NCI-H2029 (cell line): ENCODE results near the gene HLA-DOB.
A peak's percentile ranks its signal among the peaks of the same experiment; 100 is the strongest.

Experiments
- DNase-seq: peaks from one replicate; lab custom pipeline; 2025; lab: John Stamatoyannopoulos, UW

HLA-DOB gene

DNA sequence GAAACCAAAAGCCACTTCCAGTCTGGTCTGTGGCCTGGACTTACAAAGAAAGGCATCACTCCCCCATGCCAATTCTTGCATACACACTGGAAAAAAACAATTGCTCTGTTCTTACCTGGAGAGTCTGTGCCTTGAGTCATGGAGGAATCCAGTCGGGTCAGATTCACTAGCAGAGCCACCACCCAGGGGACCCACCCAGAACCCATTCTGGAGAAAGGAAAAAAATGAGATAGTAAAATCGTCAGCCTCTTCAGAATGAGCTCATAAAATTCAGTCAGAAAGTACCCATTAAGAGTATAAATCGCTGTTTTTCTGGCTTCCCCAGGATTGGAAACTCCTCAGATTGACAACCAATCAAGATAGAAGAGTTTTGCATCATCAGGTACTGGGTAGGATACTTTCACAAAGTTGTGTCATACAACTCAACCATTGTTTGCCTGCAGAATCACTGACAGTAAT, at the start of gene HLA-DOB:
Gene HLA-DOB, minus strand, starts transcription at position 257 of the 459 bp plus-strand sequence. Its CDS starts 51 bp downstream, at position 206.
- no peak for DNase-seq

- no peak for DNase-seq
These were observed 49.1 kb upstream of the HLA-DOB start for GRCh38 chr6:32865724-32866443.

DNA sequence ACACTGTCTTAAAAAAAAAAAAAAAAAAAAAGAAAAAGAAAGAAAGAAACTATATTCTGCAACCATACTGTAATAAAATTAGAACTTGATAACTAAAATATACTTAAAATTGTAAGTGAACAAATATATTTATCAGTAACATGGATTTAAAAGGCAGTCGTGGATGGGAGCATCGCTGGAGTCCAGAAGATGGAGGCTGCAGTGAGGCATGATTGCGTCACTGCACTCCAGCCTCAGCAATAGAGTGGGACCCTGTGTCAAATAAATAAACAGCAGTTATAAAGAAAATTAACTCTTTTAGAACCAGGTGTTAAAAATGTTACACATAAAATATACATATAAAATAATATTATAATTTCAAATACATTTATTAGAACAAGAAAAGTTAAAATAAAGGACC, 45.9 kb upstream of the HLA-DOB start:
- DNase-seq = no peak

DNA sequence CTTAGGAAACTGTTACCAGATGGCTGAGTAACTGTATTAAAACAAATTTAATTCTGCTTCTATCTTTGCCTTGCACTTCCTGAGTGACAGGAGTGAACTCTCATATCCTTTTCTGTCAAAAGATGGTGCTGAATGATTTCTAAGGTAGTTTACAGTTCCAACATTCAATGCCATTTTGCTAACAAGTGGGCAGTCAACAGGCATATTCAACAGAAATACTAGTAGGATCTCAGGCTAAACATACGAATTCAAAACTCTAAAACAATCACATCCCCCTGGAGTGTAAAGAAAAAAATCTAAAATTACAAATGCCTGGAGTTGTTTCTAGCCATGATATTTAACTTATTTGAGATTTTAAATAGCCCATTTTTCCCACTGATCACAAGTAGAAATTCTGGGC, 43.9 kb upstream of the HLA-DOB start:
- no peak for DNase-seq

GRCh38 chr6:32858194-32858593, 41.4 kb upstream of the HLA-DOB start:
- no peak for DNase-seq

- no peak for DNase-seq
These were observed 40.5 kb upstream of the HLA-DOB start for GRCh38 chr6:32857156-32857891.

GRCh38 chr6:32855467-32856174, 38.8 kb upstream of the HLA-DOB start:
- no peak for DNase-seq

- peak; percentile 18 for DNase-seq
These were observed 37.8 kb upstream of the HLA-DOB start for GRCh38 chr6:32854376-32855178.

GRCh38 chr6:32853541-32854375, 37.0 kb upstream of the HLA-DOB start, which contains the start of the genes PSMB9 and TAP1:
PSMB9 (plus strand) TSS chr6:32854192; CDS start chr6:32854230, 38 bp downstream.
TAP1 (minus strand) TSS chr6:32853704; CDS start chr6:32853636, 68 bp downstream.
- DNase-seq = peak; percentile 83

DNA sequence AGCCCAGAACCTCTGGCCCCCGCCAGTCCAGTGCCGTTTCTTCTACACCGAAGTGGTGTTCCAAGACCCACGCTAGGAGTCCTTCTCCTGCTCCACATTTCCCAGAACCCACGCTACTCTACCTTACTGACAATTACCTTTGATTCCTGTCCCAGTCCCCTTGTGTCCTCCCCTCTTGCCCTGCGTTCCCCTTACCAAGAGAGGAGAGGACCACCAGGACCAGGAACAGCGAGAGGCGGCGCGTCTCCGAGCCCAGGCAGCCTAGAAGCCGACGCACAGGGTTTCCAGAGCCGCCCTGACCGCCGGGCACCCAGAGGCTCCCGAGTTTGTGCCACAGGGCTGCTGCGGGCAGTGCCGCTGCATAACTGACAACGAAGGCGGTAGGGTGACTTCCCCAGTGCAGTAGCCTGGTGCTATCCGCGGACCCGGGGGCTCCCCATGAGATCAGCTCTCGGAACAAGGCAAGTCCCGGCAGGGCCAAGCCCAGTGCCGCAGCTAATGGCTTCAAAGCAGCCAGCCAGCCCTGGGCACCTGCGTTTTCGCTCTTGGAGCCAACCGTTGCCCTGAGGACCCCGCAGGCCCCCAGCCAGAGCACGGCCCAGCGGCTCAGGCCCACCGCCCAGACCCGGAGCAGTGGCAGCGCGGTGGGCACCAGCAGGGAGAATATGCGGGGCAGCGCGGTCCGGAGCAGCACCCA, 36.2 kb upstream of the HLA-DOB start:
- DNase-seq = peak; percentile 20

DNA sequence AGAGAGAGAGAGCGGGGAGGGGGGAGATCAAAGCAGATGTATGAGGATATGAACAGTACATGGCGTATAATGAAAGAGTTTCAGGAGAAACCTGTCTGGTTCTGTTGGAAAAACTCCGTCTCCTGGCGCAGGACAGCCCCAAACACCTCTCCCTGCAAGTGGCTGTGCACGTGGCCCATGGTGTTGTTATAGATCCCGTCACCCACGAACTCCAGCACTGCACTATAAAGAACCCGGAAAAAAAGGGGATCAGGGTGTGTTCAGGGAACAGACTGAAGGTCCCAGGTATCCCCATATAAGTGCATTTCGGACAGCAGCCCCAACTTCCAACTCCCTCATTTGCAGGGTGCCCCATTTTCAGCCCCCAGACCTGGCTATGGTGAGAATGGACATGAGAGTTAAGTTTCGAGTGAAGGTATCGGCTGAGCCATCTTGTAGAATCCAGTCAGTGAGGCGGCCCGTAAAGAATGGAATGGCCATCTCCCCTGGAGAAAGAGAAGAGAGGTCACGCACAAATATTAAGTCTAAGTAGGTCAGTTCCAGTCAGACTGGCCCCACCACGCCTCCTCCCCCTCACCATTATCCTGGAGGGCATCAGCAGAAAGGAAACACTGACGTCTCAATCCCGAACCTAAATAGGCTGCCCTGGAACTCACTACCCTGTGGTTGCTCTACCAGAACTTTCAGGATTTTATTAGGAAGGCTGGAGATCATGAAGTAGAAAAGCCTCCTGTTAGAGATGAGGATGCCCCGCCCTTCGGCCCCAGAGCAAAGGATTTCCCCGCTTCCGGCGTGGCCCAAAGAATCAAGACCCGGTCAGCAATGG, 35.4 kb upstream of the HLA-DOB start:
- no peak for DNase-seq

DNA sequence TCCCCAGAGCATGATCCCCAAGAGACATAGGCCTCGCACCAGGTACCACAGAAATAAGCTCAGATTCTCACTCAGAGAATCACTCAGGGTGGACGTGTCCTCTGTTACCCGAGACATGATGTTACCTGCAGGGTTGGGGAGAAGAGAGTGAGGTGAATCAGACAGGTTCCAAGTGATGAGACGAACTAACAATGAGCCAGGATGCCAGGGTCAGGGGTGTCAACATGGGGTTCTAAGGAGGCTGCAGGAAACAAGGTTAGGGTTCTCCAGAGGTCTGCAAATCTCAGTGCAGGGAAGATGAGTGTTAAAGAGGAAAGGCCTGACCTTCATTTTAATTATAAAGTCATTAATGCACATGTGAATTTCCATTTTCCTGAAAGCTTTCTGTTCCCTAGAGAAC, 34.2 kb upstream of the HLA-DOB start:
- no peak for DNase-seq

GRCh38 chr6:32849126-32849525, 32.3 kb upstream of the HLA-DOB start:
- DNase-seq = no peak

GRCh38 chr6:32847795-32848194, 31.0 kb upstream of the HLA-DOB start:
- DNase-seq = no peak

GRCh38 chr6:32847004-32847403, 30.2 kb upstream of the HLA-DOB start:
- DNase-seq = no peak

DNA sequence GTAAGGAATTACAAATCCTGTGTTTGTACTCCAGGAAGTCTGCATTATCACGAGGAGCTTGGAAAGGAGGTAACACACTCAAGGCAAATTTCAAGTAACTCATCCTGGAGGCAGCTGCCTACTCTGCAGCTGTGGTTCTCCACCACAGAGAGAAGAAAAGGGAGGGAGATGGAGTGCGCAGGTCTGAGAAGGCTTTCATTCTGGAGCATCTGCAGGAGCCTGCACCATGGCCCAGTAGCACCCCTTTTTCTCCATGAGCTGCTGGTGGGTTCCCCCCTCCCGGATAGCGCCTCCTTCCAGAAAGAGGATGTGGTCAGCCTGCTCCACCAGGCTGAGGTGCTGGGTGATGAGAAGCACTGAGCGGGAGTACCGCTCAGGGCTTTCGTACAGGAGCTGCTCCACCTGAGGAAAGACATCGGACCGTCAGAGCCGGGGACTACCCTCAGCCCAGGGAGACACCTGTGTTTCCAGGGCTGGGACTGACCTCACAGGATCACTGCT, 28.6 kb upstream of the HLA-DOB start:
- DNase-seq = no peak

DNA sequence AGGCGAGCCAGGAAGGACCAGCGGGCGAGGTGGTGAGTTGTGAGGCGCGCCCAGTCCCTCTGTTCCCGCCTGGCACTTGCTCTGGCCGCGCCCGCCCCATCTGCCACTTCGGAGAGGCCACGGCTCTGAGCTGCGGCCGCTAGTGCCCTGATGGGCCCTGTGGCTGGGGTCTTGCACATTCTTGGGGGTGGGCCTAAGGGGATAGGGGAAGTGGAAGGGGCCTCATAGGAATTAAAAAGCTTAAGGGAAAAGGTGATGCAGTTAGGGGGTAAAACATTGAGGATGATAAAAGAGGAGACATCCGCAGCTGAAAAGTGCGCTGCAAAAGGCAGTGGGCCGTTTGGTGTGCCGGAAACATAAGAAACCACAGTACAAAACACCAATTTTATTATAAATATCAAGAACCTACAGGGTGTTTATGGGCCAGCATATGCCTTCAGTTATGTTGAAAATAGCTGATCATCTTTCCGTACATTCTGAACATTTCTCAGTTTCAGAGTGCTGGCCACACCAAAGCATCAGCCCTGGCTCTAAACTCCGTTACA, 28.1 kb upstream of the HLA-DOB start:
- DNase-seq = no peak

GRCh38 chr6:32843979-32844838, 27.4 kb upstream of the HLA-DOB start, which contains the start of gene PSMB8:
PSMB8 (minus strand) TSS chr6:32844047; CDS start chr6:32843996, 51 bp downstream.
- DNase-seq = peak; percentile 96
